NCI-H1694 (cell line): ENCODE measurements around the gene ISCA2.

ENCODE experiments used
- DNase-seq: peaks from one replicate; lab custom pipeline; 2025; lab: John Stamatoyannopoulos, UW

ISCA2 gene

GRCh38 chr14:74483321-74483720 lies 10.2 kb upstream of the ISCA2 start:
- no peak for DNase-seq

- DNase-seq = no peak
Observed at GRCh38 chr14:74486164-74486563, 7.4 kb upstream of the ISCA2 start.

- no peak for DNase-seq
Observed at GRCh38 chr14:74488786-74489397, 4.7 kb upstream of the ISCA2 start.

GRCh38 chr14:74490486-74490885 lies 3.1 kb upstream of the ISCA2 start:
- DNase-seq = no peak

- no peak for DNase-seq
Observed at GRCh38 chr14:74491956-74492775, 1.4 kb upstream of the ISCA2 start.

- DNase-seq = no peak
Observed at GRCh38 chr14:74492776-74493342, 706 bp upstream of the ISCA2 start, which contains the start of gene NPC2. NPC2 (minus strand) TSS chr14:74493305; CDS start chr14:74493274, 31 bp downstream.

GRCh38 chr14:74495356-74495755 lies 1.8 kb downstream of the ISCA2 start:
- no peak for DNase-seq

GRCh38 chr14:74500417-74501134 lies 7.0 kb downstream of the ISCA2 start:
- DNase-seq = no peak

GRCh38 chr14:74501135-74501614 lies 7.6 kb downstream of the ISCA2 start:
- peak; percentile 96 for DNase-seq

- no peak for DNase-seq
Observed at GRCh38 chr14:74501691-74502090, 8.1 kb downstream of the ISCA2 start.

- peak; percentile 79 for DNase-seq
Observed at GRCh38 chr14:74502236-74503019, 8.9 kb downstream of the ISCA2 start.

- no peak for DNase-seq
Observed at GRCh38 chr14:74503291-74503937, 9.8 kb downstream of the ISCA2 start.

GRCh38 chr14:74503938-74504335 lies 10.4 kb downstream of the ISCA2 start:
- no peak for DNase-seq

GRCh38 chr14:74504412-74504811 lies 10.8 kb downstream of the ISCA2 start:
- DNase-seq = no peak

- no peak for DNase-seq
Observed at GRCh38 chr14:74504874-74505720, 11.5 kb downstream of the ISCA2 start.

- DNase-seq = no peak
Observed at GRCh38 chr14:74505831-74506230, 12.3 kb downstream of the ISCA2 start.

GRCh38 chr14:74506411-74506851 lies 12.9 kb downstream of the ISCA2 start:
- DNase-seq = no peak

- no peak for DNase-seq
Observed at GRCh38 chr14:74507085-74507484, 13.5 kb downstream of the ISCA2 start.

- no peak for DNase-seq
Observed at GRCh38 chr14:74507840-74508239, 14.3 kb downstream of the ISCA2 start.

GRCh38 chr14:74508292-74508731 lies 14.7 kb downstream of the ISCA2 start:
- DNase-seq = no peak
